ENCODE results near the gene NME1.

Gene NME1

DNA sequence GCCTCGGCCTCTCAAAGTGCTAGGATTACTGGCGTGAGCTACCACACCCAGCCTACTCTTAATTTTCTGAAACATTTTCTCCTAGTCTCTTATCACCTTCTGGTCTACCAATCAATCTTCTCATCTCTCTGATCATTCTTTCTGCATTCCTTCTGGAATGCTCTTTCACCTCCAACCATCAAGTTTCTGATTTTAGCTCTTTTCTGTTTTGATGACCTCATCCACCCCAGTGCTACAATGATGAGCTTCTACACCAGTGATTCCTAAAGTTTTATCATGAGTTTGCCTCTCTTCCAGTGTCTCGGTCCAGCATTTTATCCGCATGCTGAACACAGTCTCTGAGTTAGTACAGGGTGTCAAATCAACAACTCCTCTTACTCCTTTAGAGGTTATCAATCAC lies 44.4 kb downstream of the NME1 start:
- no peak for DNase-seq

DNA sequence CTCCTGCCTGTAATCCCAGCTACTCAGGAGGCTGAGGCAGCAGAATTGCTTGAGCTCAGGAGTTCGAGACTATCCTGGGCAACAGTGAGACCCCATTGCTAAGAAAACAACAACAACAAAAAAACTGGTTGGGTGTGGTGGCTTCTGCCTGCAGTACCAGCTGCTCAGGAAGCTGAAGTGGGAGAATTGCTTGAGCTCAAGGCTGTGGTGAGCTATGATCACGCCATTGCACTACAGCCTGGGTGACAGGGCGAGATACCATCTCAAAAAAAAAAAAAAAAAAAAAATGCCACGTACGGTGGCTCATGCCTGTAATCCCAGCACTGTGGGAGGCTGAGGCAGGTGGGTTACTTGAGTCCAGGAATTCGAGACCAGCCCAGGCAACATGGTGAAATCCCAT lies 46.9 kb downstream of the NME1 start:
- no peak for DNase-seq

DNA sequence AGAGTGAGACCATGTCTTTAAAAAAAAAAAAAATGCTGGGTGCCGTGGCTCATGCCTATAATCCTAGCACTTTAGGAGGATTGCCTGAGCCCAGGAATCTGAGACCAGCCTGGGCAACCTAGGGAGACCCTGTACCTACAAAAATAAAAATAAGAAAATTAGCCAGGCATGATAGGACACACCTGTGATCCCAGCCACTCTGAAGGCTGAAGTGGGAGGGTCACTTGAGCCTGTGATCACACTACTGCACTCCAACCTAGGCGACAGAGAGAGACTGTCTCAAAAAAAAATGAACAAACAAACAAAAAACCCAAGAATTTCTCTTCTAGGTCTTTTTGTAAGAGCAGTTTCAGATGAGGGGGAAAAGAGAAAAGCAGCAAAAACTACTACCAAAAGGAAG lies 47.5 kb downstream of the NME1 start:
- no peak for DNase-seq

DNA sequence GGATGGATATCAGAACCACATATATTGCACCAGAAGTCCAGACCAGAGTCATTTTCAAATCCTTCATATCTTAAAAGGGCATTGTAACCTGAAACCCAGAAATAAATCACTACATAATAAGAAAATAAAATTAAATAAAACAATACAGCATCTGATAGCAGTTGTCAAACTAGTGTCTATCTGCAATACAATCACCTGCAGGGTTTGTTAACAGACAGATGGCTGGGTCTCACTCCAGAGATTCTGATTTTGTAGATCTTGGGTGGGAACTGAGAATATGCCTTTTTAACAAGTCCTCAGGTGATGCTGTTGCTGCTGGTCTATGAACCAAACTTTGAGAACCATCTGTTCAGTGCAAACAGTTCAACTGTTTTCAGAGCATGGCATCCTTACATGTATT lies 50.5 kb downstream of the NME1 start:
- DNase-seq, result no peak
